ENCODE results near the gene UBE4B.
"Not testable (repeated sequence)": the region's sequence is repeated elsewhere in the genome, so short reads cannot be mapped to it uniquely, and the experiment has no call there.

The UBE4B gene

DNA sequence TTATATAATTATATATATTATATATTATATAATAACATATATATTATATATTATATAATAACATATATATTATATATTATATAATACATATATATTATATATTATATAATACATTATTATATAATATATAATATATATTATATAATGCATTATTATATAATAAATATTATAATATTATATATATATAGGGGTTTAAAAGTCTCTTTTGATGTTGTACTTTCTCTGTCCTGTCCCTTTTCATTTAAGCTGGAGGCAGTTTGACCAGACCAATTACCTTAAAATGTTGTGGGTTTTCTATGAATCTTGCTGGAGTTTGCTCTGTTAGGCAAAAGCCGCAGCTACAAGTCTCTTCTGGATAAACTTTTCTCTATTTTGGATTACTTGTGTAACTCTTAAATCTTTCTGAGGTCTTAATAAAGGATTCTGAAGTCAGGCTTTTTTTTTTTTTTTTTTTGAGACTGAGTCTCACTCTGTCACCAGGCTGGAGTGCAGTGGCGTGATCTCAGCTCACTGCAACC, 155.4 kb downstream of the UBE4B start:
- in situ Hi-C loops (cut with MboI; ENCODE audit: low pct_unique_long_range_greater_than_20kb, low sequenced_read_pairs), result no loop called here
- peak; percentile 58 for DNase-seq

- in situ Hi-C loops (cut with MboI; ENCODE audit: low pct_unique_long_range_greater_than_20kb, low sequenced_read_pairs), result no loop called here
- no peak for DNase-seq
Observed at GRCh38 chr1:10189659-10190058, 156.9 kb downstream of the UBE4B start.

- in situ Hi-C loops (cut with MboI; ENCODE audit: low pct_unique_long_range_greater_than_20kb, low sequenced_read_pairs), result no loop called here
- DNase-seq, result no peak
Observed at GRCh38 chr1:10192263-10192662, 159.5 kb downstream of the UBE4B start.

- DNase-seq, result no peak
- in situ Hi-C loops (cut with MboI; ENCODE audit: low pct_unique_long_range_greater_than_20kb, low sequenced_read_pairs), result no loop called here
Observed at GRCh38 chr1:10193288-10193687, 160.5 kb downstream of the UBE4B start.

- in situ Hi-C loops (cut with MboI; ENCODE audit: low pct_unique_long_range_greater_than_20kb, low sequenced_read_pairs), result no loop called here
- no peak for DNase-seq
Observed at GRCh38 chr1:10195570-10195969, 162.8 kb downstream of the UBE4B start.

GRCh38 chr1:10196976-10197375, 164.2 kb downstream of the UBE4B start:
- in situ Hi-C loops (cut with MboI; ENCODE audit: low pct_unique_long_range_greater_than_20kb, low sequenced_read_pairs), result no loop called here
- no peak for DNase-seq

- in situ Hi-C loops (cut with MboI; ENCODE audit: low pct_unique_long_range_greater_than_20kb, low sequenced_read_pairs), result no loop called here
- no peak for DNase-seq
Observed at GRCh38 chr1:10200620-10201019, 167.9 kb downstream of the UBE4B start.

GRCh38 chr1:10204003-10204642, 171.4 kb downstream of the UBE4B start:
- in situ Hi-C loops (cut with MboI; ENCODE audit: low pct_unique_long_range_greater_than_20kb, low sequenced_read_pairs), result no loop called here
- DNase-seq, result no peak

DNA sequence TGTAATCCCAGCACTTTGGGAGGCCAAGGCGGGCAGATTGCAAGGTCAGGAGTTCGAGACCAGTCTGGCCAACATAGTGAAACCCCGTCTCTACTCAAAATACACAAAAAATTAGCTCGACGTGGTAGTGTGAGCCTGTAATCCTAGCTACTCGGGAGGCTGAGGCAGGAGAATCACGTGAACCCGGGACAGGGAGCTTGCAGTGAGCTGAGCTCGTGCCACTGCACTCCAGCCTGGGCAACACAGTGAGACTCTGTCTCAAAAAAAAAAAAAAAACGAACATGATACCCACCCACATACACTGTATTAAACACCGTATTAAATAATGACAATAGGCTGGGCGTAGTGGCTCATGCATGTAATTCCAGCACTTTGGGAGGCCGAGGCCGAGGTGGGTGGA, 172.4 kb downstream of the UBE4B start:
- in situ Hi-C loops (cut with MboI; ENCODE audit: low pct_unique_long_range_greater_than_20kb, low sequenced_read_pairs); DNase-seq: not testable (repeated sequence)

DNA sequence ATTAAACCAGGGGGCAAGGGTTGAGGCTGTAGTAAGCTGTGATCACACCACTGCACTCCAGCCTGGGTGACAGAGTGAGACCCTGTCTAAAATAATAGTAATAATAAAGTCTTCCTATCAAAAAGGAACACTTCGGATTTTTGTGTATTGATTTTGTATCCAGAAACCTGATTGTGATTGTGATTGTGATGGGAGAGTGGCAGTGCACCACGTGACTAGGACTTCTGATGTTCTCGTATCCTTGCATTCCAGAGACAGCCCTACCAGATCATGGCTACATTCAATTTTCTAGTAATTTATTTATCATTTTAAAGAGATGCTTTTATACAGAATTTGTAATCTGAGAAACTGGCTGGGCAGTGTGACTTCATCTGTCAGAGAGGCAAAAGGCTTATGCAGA, 175.1 kb downstream of the UBE4B start:
- in situ Hi-C loops (cut with MboI; ENCODE audit: low pct_unique_long_range_greater_than_20kb, low sequenced_read_pairs), result no loop called here
- no peak for DNase-seq

GRCh38 chr1:10208537-10208936, 175.8 kb downstream of the UBE4B start:
- in situ Hi-C loops (cut with MboI; ENCODE audit: low pct_unique_long_range_greater_than_20kb, low sequenced_read_pairs), result no loop called here
- no peak for DNase-seq

- in situ Hi-C loops (cut with MboI; ENCODE audit: low pct_unique_long_range_greater_than_20kb, low sequenced_read_pairs), result no loop called here
- no peak for DNase-seq
Observed at GRCh38 chr1:10209590-10209904, 176.8 kb downstream of the UBE4B start.

GRCh38 chr1:10209905-10210810, 177.4 kb downstream of the UBE4B start, which contains the start of gene KIF1B:
Gene KIF1B, plus strand, starts transcription at chr1:10210570. Its CDS starts 21,759 bp downstream, at chr1:10232329.
- DNase-seq, result peak; percentile 98
- in situ Hi-C loops (cut with MboI; ENCODE audit: low pct_unique_long_range_greater_than_20kb, low sequenced_read_pairs), result no loop called here

DNA sequence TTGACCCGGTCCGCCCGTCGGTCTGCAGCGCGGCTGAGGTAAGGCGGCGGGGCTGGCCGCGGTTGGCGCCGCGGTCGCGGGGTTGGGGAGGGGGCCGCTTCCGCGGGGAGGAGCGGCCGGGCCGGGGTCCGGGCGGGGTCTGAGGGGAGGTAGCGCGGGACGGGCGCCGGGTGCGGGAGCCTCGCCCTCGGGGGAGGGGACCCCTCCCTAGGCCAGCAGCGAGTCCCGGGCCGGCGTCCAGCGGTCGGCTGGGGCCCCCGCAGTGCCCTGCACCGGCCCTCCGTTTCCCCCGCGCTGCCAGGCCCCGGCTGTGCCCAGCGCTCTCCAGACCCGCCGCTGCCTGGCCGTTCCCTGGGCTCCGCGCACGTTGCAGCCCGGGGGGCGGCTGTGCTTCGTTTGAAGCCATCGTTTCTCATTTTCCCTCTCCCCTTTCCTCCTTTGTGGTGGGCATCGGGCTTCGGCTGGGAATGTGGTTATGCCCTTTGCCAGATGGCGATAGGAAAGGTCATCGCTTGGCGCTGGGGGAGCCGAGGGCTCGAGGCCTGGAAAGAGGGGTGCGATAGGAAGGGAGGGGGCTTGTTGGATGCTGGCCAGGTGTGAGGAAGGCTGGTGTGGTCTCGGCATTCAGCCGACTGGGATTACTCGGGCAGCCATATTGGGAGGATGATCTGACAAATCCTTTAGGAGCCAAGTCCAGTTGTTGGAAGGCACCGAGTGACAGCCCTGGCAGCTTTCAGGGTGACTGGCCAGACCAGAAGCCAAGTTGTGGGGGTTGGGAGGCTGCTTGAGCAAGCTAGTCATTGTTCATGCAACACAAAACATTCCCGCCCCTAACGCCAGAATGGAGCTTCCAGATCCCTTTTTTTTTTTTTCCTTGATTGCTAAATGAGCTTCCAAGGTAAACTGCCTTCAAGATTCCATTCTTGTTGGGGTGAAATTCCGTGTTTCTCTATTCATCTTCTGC, 178.4 kb downstream of the UBE4B start:
- in situ Hi-C loops (cut with MboI; ENCODE audit: low pct_unique_long_range_greater_than_20kb, low sequenced_read_pairs), result no loop called here
- peak; percentile 42 for DNase-seq

GRCh38 chr1:10211805-10212410, 179.2 kb downstream of the UBE4B start:
- in situ Hi-C loops (cut with MboI; ENCODE audit: low pct_unique_long_range_greater_than_20kb, low sequenced_read_pairs), result no loop called here
- peak; percentile 44 for DNase-seq

DNA sequence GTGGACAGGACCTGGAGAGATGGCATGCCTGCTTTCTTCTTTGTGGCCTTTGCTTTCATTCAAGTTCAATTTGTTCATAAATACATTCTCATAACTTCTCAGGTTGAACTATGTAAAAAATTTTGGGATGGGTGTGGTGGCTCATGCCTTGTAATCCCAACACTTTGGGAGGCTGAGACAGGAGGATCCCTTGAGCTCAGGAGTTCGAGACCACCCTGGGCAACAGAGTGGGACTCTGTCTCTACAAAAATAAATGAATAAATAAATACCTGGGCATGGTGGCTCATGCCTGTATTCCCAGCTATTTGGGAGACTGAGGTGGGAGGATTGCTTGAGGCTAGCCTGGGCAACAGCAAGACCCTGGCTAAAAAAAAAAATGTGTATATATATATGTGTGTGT, 179.7 kb downstream of the UBE4B start:
- DNase-seq, result no peak
- in situ Hi-C loops (cut with MboI; ENCODE audit: low pct_unique_long_range_greater_than_20kb, low sequenced_read_pairs), result no loop called here

GRCh38 chr1:10213186-10213705, 180.5 kb downstream of the UBE4B start:
- DNase-seq, result no peak
- in situ Hi-C loops (cut with MboI; ENCODE audit: low pct_unique_long_range_greater_than_20kb, low sequenced_read_pairs), result no loop called here

GRCh38 chr1:10216090-10216749, 183.5 kb downstream of the UBE4B start:
- in situ Hi-C loops (cut with MboI; ENCODE audit: low pct_unique_long_range_greater_than_20kb, low sequenced_read_pairs), result no loop called here
- no peak for DNase-seq

Data from KBM-7 (cell line).